ENCODE measurements around the gene CBX2. TPM values are rescaled to one million over a fixed set of nuclear protein-coding genes. Genes with fewer than 3 reads are reported as not detected.

The CBX2 gene
- total and polyA plus RNA-seq, 2 of the 4 experiments (the other 2 are of a cell fraction) = 2.0 to 3.2 TPM

DNA sequence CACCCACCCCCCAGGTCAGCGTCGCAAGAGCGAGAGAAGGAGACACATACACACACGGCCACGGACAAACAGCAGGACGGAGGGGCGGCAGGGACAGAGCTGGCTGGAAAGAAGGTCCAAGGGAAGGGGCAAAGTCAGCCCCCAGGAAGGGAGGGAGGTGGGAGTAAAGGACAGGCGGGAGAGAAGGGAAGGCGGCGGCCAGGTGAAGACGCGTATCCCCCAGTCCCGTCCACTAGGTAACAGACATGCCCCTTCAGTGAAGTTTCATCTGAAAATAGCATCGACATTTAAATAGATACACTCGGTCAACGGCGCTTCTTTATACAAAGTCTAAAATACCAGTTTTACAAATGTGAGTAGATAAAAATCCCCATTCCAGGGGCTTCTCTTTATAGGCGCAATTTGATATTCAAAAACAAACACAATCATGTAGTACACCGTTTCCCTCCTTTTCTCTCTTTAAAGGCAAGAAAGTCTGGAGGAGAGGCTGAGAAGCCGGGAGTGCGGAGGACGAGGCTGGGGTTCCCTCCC lies 14.5 kb downstream of the CBX2 start:
- no peak overlapping the region; the same call in 2 of the 3 replicates for H2BK15ac ChIP-seq (ENCODE audit: low read depth, low read length)
- H4K8ac ChIP-seq (ENCODE audit: low read depth in 2 of 2, low read length in 2 of 2) = peak overlapping the region in 1 of 2 experiments; percentile 46; a peak in 2 of 4 replicates
- H3K18ac ChIP-seq (ENCODE audit: low read depth, low read length) = peak overlapping the region; percentile 28; the same call in 1 of the 2 replicates
- DNase-seq (no peak), ATAC-seq (ENCODE audit: low read depth) (no peak)
- no peak overlapping the region for H3K9ac ChIP-seq (ENCODE audit: low read depth, low read length)
- BruUV-seq (replicated peaks) = no TSS peak
- POLR2A ChIA-PET (ENCODE audit: unreplicated experiment) = no interaction called here
- peak overlapping the region; percentile 95 for H2BK5ac ChIP-seq (ENCODE audit: low read depth, low read length, poor library complexity, severe bottlenecking)
- no peaks in the 10 kb centered on the region for H3K9me3 ChIP-seq (ENCODE audit: control insufficient read depth, insufficient read depth, low read length)
- intact Hi-C loops (cut with micrococcal nuclease) = loop anchor here (2.0 kb wide), 1 partner anchor 200 kb away; no protein-coding TSS in a partner anchor
- H4K5ac ChIP-seq (ENCODE audit: low read depth, low read length) = 0 out of 2 replicates have a peak overlapping the region, but pooled peaks have one; percentile 23
- H3K23ac ChIP-seq (ENCODE audit: low read depth, low read length) = 0 out of 2 replicates have a peak overlapping the region, but pooled peaks have one; percentile 82
- peak overlapping the region; percentile 83 for H2AK5ac ChIP-seq (ENCODE audit: low read depth, low read length)
- H4K20me1 ChIP-seq (ENCODE audit: insufficient read depth, low read length) = peaks cover 14% of the 10 kb centered on the region
- H3K36me3 ChIP-seq (ENCODE audit: control insufficient read depth, insufficient read depth, low read length) = peaks cover 9% of the 10 kb centered on the region; the same call in 1 of the 2 replicates
- H2BK120ac ChIP-seq (ENCODE audit: low read depth, low read length) = peak overlapping the region; percentile 57; the same call in 1 of the 2 replicates
- no peak overlapping the region for H2AK9ac ChIP-seq (replicated peaks; ENCODE audit: low read depth, low read length, poor library complexity)
- in situ Hi-C loops (cut with MboI; ENCODE audit: low sequenced_read_pairs) = loop anchor here (5.0 kb wide), 1 partner anchor 195 kb away; no protein-coding TSS in a partner anchor
- no CpG with 5 or more reads among the region's 22 CpGs for WGBS, 2 experiments (ENCODE audit: extremely low coverage in 2 of 2, insufficient read length in 1 of 2)
- H3K14ac ChIP-seq (replicated peaks; ENCODE audit: low read depth, low read length) = no peak overlapping the region; the same call in 1 of the 2 replicates
- H2AFZ ChIP-seq (replicated peaks; ENCODE audit: low read length, poor library complexity) = peak overlapping the region; percentile 71
- peaks cover 17% of the 10 kb centered on the region for H3K4me1 ChIP-seq (ENCODE audit: control insufficient read depth, insufficient read depth, low read length)
- peaks cover 5% of the 10 kb centered on the region; the same call in 1 of the 2 replicates for H3K9me1 ChIP-seq (ENCODE audit: insufficient read depth, low read length)
- peak overlapping the region; percentile 64; the same call in 1 of the 2 replicates for H2BK20ac ChIP-seq (ENCODE audit: low read depth, low read length)
- peak overlapping the region; percentile 77 for H3K4me2 ChIP-seq (ENCODE audit: low read depth, low read length)
- CTCF ChIA-PET = no interaction called here
- H3K56ac ChIP-seq (ENCODE audit: extremely low read depth, insufficient read depth, low read length) = no peak overlapping the region
- 0 out of 2 replicates have a peak overlapping the region, but pooled peaks have one; percentile 66 for H4K91ac ChIP-seq (ENCODE audit: insufficient read depth, low read depth, low read length)
- peaks cover 34% of the 10 kb centered on the region for H3K27me3 ChIP-seq (ENCODE audit: control insufficient read depth, insufficient read depth, low read length)
- H3K4me3 ChIP-seq (ENCODE audit: insufficient read depth, low read depth, low read length) = 0 out of 2 replicates have a peak overlapping the region, but pooled peaks have one; percentile 5
- H3K79me1 ChIP-seq (ENCODE audit: low read depth in 1 of 2, low read length in 2 of 2) = peaks cover 8 to 23% of the 10 kb centered on the region in 2 experiments; a peak in 2 of 4 replicates
- dilution Hi-C loops (cut with HindIII; ENCODE audit: low sequenced_read_pairs, unreplicated experiment) = no loop called here
- no peak overlapping the region; the same call in 1 of the 2 replicates for H3K27ac ChIP-seq (ENCODE audit: insufficient read depth, low read length)
- H3K4ac ChIP-seq (ENCODE audit: low read depth, low read length) = peak overlapping the region; percentile 88
- TF ChIP-seq RFX5 (IDR thresholded peaks at IDR 0.05; ENCODE audit: low read depth, low read length) (no peak), POLR2A (IDR thresholded peaks at IDR 0.05; ENCODE audit: low read depth, low read length) (no peak), CHD1 (IDR thresholded peaks at IDR 0.05; ENCODE audit: low read depth, low read length) (no peak), CEBPB (IDR thresholded peaks at IDR 0.05; ENCODE audit: low read depth, low read length) (no peak), NFE2L2 (IDR thresholded peaks at IDR 0.05; ENCODE audit: low read depth, low read length) (no peak), MXI1 (IDR thresholded peaks at IDR 0.05; ENCODE audit: borderline replicate concordance, low read depth, low read length) (no peak), BHLHE40 (IDR thresholded peaks at IDR 0.05; ENCODE audit: low read depth, low read length) (no peak), SMC3 (IDR thresholded peaks at IDR 0.05; ENCODE audit: low read depth, low read length) (no peak), MAZ (IDR thresholded peaks at IDR 0.05; ENCODE audit: borderline replicate concordance, low read depth, low read length) (no peak), RCOR1 (IDR thresholded peaks at IDR 0.05; ENCODE audit: insufficient replicate concordance, low read length) (no peak), FOS (IDR thresholded peaks at IDR 0.05; ENCODE audit: low read depth, low read length) (no peak), MAFK (IDR thresholded peaks at IDR 0.05; ENCODE audit: low read depth, low read length) (no peak)
- TF ChIP-seq, protein P1, sequence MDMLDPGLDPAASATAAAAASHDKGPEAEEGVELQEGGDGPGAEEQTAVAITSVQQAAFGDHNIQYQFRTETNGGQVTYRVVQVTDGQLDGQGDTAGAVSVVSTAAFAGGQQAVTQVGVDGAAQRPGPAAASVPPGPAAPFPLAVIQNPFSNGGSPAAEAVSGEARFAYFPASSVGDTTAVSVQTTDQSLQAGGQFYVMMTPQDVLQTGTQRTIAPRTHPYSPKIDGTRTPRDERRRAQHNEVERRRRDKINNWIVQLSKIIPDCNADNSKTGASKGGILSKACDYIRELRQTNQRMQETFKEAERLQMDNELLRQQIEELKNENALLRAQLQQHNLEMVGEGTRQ (IDR thresholded peaks at IDR 0.05; ENCODE audit: low read depth, low read length) = no peak
- TF ChIP-seq, protein P2, sequence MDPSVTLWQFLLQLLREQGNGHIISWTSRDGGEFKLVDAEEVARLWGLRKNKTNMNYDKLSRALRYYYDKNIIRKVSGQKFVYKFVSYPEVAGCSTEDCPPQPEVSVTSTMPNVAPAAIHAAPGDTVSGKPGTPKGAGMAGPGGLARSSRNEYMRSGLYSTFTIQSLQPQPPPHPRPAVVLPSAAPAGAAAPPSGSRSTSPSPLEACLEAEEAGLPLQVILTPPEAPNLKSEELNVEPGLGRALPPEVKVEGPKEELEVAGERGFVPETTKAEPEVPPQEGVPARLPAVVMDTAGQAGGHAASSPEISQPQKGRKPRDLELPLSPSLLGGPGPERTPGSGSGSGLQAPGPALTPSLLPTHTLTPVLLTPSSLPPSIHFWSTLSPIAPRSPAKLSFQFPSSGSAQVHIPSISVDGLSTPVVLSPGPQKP (IDR thresholded peaks at IDR 0.05; ENCODE audit: borderline replicate concordance, low read depth, low read length) = no peak
- TF ChIP-seq, protein P3, sequence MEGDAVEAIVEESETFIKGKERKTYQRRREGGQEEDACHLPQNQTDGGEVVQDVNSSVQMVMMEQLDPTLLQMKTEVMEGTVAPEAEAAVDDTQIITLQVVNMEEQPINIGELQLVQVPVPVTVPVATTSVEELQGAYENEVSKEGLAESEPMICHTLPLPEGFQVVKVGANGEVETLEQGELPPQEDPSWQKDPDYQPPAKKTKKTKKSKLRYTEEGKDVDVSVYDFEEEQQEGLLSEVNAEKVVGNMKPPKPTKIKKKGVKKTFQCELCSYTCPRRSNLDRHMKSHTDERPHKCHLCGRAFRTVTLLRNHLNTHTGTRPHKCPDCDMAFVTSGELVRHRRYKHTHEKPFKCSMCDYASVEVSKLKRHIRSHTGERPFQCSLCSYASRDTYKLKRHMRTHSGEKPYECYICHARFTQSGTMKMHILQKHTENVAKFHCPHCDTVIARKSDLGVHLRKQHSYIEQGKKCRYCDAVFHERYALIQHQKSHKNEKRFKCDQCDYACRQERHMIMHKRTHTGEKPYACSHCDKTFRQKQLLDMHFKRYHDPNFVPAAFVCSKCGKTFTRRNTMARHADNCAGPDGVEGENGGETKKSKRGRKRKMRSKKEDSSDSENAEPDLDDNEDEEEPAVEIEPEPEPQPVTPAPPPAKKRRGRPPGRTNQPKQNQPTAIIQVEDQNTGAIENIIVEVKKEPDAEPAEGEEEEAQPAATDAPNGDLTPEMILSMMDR (conservative IDR thresholded peaks at IDR 0.05; ENCODE audit: low read depth, low read length) = no peak
